Vagina (tissue), 2 donors: ENCODE measurements around the gene POLL. TPM values are rescaled to one million over a fixed set of nuclear protein-coding genes. Genes with fewer than 3 reads are reported as not detected.
A peak's percentile ranks its signal among the peaks of the same experiment; 100 is the strongest.

Source experiments
- DNase-seq, 2 donors: peaks; one replicate each; pipeline ENCODE4 v3.0.0-alpha.2; 2017; ENCODE audit errors: extremely low spot score in 2 of 2
- H3K27ac ChIP-seq: fragments of 200-600 bp; sonication (generic); one replicate; pipeline ENCODE4 v1.5.1; 2019
- H3K27me3 ChIP-seq: fragments of 200-600 bp; sonication (generic); one replicate; pipeline ENCODE4 v1.5.1; 2019
- H3K36me3 ChIP-seq, 2 donors: fragments of 200-600 bp; sonication (generic); one replicate each; pipeline ENCODE4 v1.5.1; 2017 to 2019
- H3K4me1 ChIP-seq: fragments of 200-600 bp; sonication (generic); one replicate; pipeline ENCODE4 v1.5.1; 2019
- H3K4me3 ChIP-seq, 2 donors: fragments of 200-600 bp; sonication (generic); 1 replicate in 1 of 2; 2 replicates in 1 of 2; pipeline ENCODE4 v1.5.1; 2016 to 2019
- H3K9me3 ChIP-seq: fragments of 200-600 bp; sonication (generic); one replicate; pipeline ENCODE4 v1.5.1; 2019
- CTCF ChIP-seq, 3 experiments: fragments of 450-650 bp in 2 of 3; fragments of 200-600 bp in 1 of 3; sonication (generic) in 1 of 3; IDR thresholded peaks; one replicate each; pipeline ENCODE4 v1.5.1; 2017 to 2019; ENCODE audit warnings: antibody characterized with exemption in 3 of 3, mild to moderate bottlenecking in 2 of 3, moderate library complexity in 2 of 3
- POLR2A ChIP-seq, 2 donors: fragments of 450-650 bp; IDR thresholded peaks; one replicate each; pipeline ENCODE4 v1.6.1; 2017; ENCODE audit warnings: antibody characterized with exemption in 2 of 2, mild to moderate bottlenecking in 2 of 2, moderate library complexity in 2 of 2
- POLR2AphosphoS5 ChIP-seq, 2 donors: sonication (generic); formaldehyde crosslinking; IDR thresholded peaks; one replicate each; pipeline ENCODE4 v1.9.0; 2017; ENCODE audit warnings: antibody characterized with exemption in 2 of 2, mild to moderate bottlenecking in 2 of 2, low read depth in 1 of 2; ENCODE audit not compliant: insufficient read depth in 1 of 2
- intact Hi-C: fragments of 100-400 bp; cut with DNase I; formaldehyde crosslinking; loops from one replicate; pipeline ENCODE4 v1.15.1; 2023
- total RNA-seq: library from RNA; depleted of rRNA; stranded (reverse); fragments of >200 nt; gene quantifications from one replicate; pipeline ENCODE4 v1.2.3, GENCODE V29; 2016

The POLL gene
- total RNA-seq, 1 donor from 2014 or later, result 21.1 TPM

- no peaks in the 10 kb centered on the region for H3K27me3 ChIP-seq
- intact Hi-C loops, result no loop called here
- no peak for DNase-seq
- H3K36me3 ChIP-seq, result peaks cover 0 to 40% of the 10 kb centered on the region in 2 donors
- no peak for TF ChIP-seq CTCF (IDR thresholded peaks at IDR 0.05)
- TF ChIP-seq POLR2A (IDR thresholded peaks at IDR 0.05), result no peak
- TF ChIP-seq POLR2AphosphoS5 (IDR thresholded peaks at IDR 0.05; ENCODE audit: insufficient read depth in 1 of 2, low read depth in 1 of 2), result no peak
- H3K4me3 ChIP-seq, result no peak overlapping the region
- no peaks in the 10 kb centered on the region for H3K9me3 ChIP-seq
- H3K4me1 ChIP-seq, result no peaks in the 10 kb centered on the region
- no peak overlapping the region for H3K27ac ChIP-seq
Measured at GRCh38 chr10:101611096-101611905, 23.2 kb upstream of the POLL start.

GRCh38 chr10:101609481-101609880 is 21.4 kb upstream of the POLL start:
- Histone ChIP-seq H3K27me3 (no peaks in the 10 kb centered on the region), H3K4me3 (no peak overlapping the region), H3K27ac (no peak overlapping the region), H3K4me1 (no peaks in the 10 kb centered on the region), H3K9me3 (no peaks in the 10 kb centered on the region), H3K36me3 (peaks cover 0 to 41% of the 10 kb centered on the region in 2 donors)
- no peak for DNase-seq
- TF ChIP-seq POLR2AphosphoS5 (IDR thresholded peaks at IDR 0.05; ENCODE audit: insufficient read depth in 1 of 2, low read depth in 1 of 2) (no peak), POLR2A (IDR thresholded peaks at IDR 0.05) (no peak), CTCF (IDR thresholded peaks at IDR 0.05) (no peak)
- intact Hi-C loops, result loop anchor here (10.0 kb wide), 1 partner anchor 165 kb away; the partner anchor contains the start of gene FGF8

- intact Hi-C loops, result loop anchor here (10.0 kb wide), 1 partner anchor 168 kb away; the partner anchor contains the start of gene FGF8
- no peak overlapping the region for H3K27ac ChIP-seq
- H3K4me1 ChIP-seq, result no peaks in the 10 kb centered on the region
- H3K36me3 ChIP-seq, result peaks cover 0 to 36% of the 10 kb centered on the region in 2 donors
- no peak for DNase-seq
- no peak for TF ChIP-seq POLR2A (IDR thresholded peaks at IDR 0.05)
- no peak for TF ChIP-seq CTCF (IDR thresholded peaks at IDR 0.05)
- H3K9me3 ChIP-seq, result no peaks in the 10 kb centered on the region
- no peaks in the 10 kb centered on the region for H3K27me3 ChIP-seq
- no peak overlapping the region for H3K4me3 ChIP-seq
Measured at GRCh38 chr10:101607124-101607523, 19.1 kb upstream of the POLL start.

- intact Hi-C loops, result loop anchor here (10.0 kb wide), 1 partner anchor 172 kb away; the partner anchor contains the start of gene FGF8
- no peak for DNase-seq
- no peak overlapping the region for H3K27ac ChIP-seq
- no peak overlapping the region for H3K4me3 ChIP-seq
- no peaks in the 10 kb centered on the region for H3K4me1 ChIP-seq
- TF ChIP-seq POLR2AphosphoS5 (IDR thresholded peaks at IDR 0.05; ENCODE audit: insufficient read depth in 1 of 2, low read depth in 1 of 2) (no peak), CTCF (IDR thresholded peaks at IDR 0.05) (peak; percentile 1 to 61 (median 56))
- H3K27me3 ChIP-seq, result no peaks in the 10 kb centered on the region
- no peaks in the 10 kb centered on the region for H3K9me3 ChIP-seq
- peaks cover 0 to 8% of the 10 kb centered on the region in 2 donors for H3K36me3 ChIP-seq
Measured at GRCh38 chr10:101602761-101603398, 14.8 kb upstream of the POLL start.
